SU-DHL-6 (cell line): ENCODE measurements around the gene ALKBH5.

Source experiments
- H2AFZ ChIP-seq: fragments of 200-600 bp; sonication (generic); 2 replicates; pipeline ENCODE4 v1.6.1; 2014; ENCODE audit warnings: low read depth, mild to moderate bottlenecking, moderate library complexity, mixed read lengths, antibody characterized with exemption, low read length; ENCODE audit not compliant: severe bottlenecking
- H3F3A ChIP-seq: fragments of 200-600 bp; shearing (Covaris generic); 2 replicates; pipeline ENCODE4 v1.6.0; 2016; ENCODE audit warnings: antibody characterized with exemption, mild to moderate bottlenecking; ENCODE audit not compliant: insufficient read depth
- H3K27ac ChIP-seq: fragments of 200-600 bp; sonication (generic); 2 replicates; pipeline ENCODE4 v1.5.1; 2016; ENCODE audit warnings: low read depth, mild to moderate bottlenecking, low read length, moderate library complexity, mixed read lengths
- H3K27me3 ChIP-seq: fragments of 200-600 bp; sonication (generic), shearing (Covaris generic); 2 replicates; pipeline ENCODE4 v1.6.0; 2014; ENCODE audit warnings: mild to moderate bottlenecking, low read length
- H3K36me3 ChIP-seq: fragments of 200-600 bp; sonication (generic); 2 replicates; pipeline ENCODE4 v1.6.1; 2014; ENCODE audit warnings: mild to moderate bottlenecking, low read length, mixed read lengths
- H3K4me2 ChIP-seq: fragments of 300-600, 200-600 bp; shearing (Covaris generic), sonication (generic); 2 replicates; pipeline ENCODE4 v1.6.0; 2014; ENCODE audit warnings: low read length, low read depth, mild to moderate bottlenecking; ENCODE audit not compliant: poor library complexity, severe bottlenecking
- H3K4me3 ChIP-seq: fragments of 200-600 bp; sonication (generic); 2 replicates; pipeline ENCODE4 v1.5.1; 2014; ENCODE audit warnings: antibody characterized with exemption, low read length, mild to moderate bottlenecking, mixed read lengths; ENCODE audit not compliant: insufficient read depth, poor library complexity, severe bottlenecking
- H3K79me2 ChIP-seq: fragments of 200-600 bp; sonication (generic); 2 replicates; pipeline ENCODE4 v1.6.1; 2014; ENCODE audit warnings: mild to moderate bottlenecking, low read length, moderate library complexity; ENCODE audit not compliant: insufficient read depth
- H3K9ac ChIP-seq: fragments of 200-600 bp; sonication (generic); 2 replicates; pipeline ENCODE4 v1.7.0; 2014; ENCODE audit warnings: mild to moderate bottlenecking, low read length
- H3K9me2 ChIP-seq: fragments of 200-600 bp; sonication (generic); replicated peaks from 2 replicates; pipeline ENCODE4 v1.6.1; 2014; ENCODE audit warnings: low read length; ENCODE audit not compliant: insufficient read depth
- H3K9me3 ChIP-seq: fragments of 200-600 bp; sonication (generic); 2 replicates; pipeline ENCODE4 v1.6.1; 2014; ENCODE audit warnings: low read length, mixed read lengths; ENCODE audit not compliant: insufficient read depth
- H4K20me1 ChIP-seq: fragments of 200-600 bp; sonication (generic); 2 replicates; pipeline ENCODE4 v1.6.1; 2014; ENCODE audit warnings: low read depth, mild to moderate bottlenecking, antibody characterized with exemption, low read length, moderate library complexity, mixed read lengths
- EZH2phosphoT487 ChIP-seq: fragments of 200-600 bp; sonication (generic), shearing (Covaris generic); conservative IDR thresholded peaks from 2 replicates; pipeline ENCODE4 v1.6.1; 2018; ENCODE audit warnings: mild to moderate bottlenecking, antibody characterized with exemption, low read length, moderate library complexity, mixed read lengths
- TF ChIP-seq, protein P1 (sequence below): fragments of 200-600 bp; sonication (generic); IDR thresholded peaks from one replicate; pipeline ENCODE4 v1.5.1; 2017; ENCODE audit warnings: antibody characterized with exemption, mild to moderate bottlenecking, low read length, moderate library complexity; ENCODE audit not compliant: insufficient read depth, poor library complexity, severe bottlenecking

Gene ALKBH5

DNA sequence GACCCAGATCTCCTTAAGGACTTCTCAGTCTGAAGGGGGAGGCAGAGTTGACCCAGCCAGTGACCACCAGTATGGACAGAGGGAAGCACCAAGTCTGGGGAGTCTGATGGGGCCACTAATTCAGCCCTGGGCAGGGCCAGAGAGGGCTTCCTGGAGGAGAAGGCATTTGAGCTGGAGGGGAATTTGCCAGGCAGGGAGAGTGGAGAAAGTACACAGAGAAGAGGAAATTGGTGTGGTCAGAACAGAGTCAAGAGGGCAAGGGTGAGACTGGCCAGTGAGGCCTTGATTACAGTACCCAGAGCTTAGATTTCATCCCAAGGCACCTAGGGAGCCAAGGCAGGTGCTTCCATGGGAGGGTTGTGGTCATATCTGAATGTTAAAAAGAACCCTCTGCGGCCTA, 38.8 kb upstream of the ALKBH5 start:
- H3K9me3 ChIP-seq: no peaks in the 10 kb centered on the region
- no peak overlapping the region for H3K4me3 ChIP-seq
- no peaks in the 10 kb centered on the region for H3K27me3 ChIP-seq
- H3K9ac ChIP-seq: no peak overlapping the region
- no peaks in the 10 kb centered on the region for H3K79me2 ChIP-seq
- no peak overlapping the region for H2AFZ ChIP-seq
- no peaks in the 10 kb centered on the region for H4K20me1 ChIP-seq
- no peak overlapping the region for H3K27ac ChIP-seq
- H3F3A ChIP-seq: no peaks in the 10 kb centered on the region
- TF ChIP-seq, protein P1, sequence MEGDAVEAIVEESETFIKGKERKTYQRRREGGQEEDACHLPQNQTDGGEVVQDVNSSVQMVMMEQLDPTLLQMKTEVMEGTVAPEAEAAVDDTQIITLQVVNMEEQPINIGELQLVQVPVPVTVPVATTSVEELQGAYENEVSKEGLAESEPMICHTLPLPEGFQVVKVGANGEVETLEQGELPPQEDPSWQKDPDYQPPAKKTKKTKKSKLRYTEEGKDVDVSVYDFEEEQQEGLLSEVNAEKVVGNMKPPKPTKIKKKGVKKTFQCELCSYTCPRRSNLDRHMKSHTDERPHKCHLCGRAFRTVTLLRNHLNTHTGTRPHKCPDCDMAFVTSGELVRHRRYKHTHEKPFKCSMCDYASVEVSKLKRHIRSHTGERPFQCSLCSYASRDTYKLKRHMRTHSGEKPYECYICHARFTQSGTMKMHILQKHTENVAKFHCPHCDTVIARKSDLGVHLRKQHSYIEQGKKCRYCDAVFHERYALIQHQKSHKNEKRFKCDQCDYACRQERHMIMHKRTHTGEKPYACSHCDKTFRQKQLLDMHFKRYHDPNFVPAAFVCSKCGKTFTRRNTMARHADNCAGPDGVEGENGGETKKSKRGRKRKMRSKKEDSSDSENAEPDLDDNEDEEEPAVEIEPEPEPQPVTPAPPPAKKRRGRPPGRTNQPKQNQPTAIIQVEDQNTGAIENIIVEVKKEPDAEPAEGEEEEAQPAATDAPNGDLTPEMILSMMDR: no peak
- no peak for TF ChIP-seq EZH2phosphoT487
- no peaks in the 10 kb centered on the region for H3K36me3 ChIP-seq
- no peak overlapping the region for H3K4me2 ChIP-seq
- H3K9me2 ChIP-seq: no peaks in the 10 kb centered on the region

DNA sequence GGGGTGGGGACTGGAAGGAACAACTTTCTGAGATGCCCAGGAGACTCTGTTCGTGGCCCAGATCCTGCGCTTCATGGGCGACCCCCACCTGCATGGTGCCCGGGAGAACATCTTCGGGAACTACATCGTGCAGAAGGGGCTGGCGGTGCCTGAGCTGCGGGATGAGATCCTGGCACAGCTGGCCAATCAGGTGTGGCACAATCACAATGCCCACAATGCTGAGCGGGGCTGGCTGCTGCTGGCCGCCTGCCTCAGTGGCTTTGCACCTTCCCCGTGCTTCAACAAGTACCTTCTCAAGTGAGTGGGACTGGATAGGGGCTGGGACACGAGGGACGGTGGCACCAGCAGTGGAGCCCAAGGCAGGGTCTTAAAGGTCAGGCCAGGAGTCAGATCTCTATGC, 37.8 kb upstream of the ALKBH5 start:
- TF ChIP-seq EZH2phosphoT487: no peak
- TF ChIP-seq, protein P1: no peak
- H3K9me3 ChIP-seq: no peaks in the 10 kb centered on the region
- H4K20me1 ChIP-seq: no peaks in the 10 kb centered on the region

DNA sequence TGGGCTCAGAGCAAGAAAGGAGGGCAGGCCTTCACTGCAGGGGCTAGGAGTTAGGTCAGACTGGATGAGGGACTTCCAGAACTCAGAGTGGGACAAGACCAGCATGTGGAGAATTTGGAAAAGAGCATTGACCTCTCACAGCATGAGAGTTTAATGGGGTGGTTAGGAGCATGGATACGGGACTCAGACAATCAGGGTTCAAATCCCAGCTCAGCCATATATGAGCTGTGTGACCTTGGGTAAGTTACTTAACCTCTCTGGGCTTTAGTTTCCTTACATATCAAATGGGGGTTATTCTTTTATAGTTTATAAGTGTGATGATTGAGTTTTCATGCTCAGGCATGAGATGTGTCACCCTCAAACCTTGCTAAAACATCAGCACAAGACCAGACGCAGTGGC, 37.4 kb upstream of the ALKBH5 start:
- Histone ChIP-seq H3K9ac (no peak overlapping the region), H3K27me3 (no peaks in the 10 kb centered on the region), H3F3A (no peaks in the 10 kb centered on the region), H4K20me1 (no peaks in the 10 kb centered on the region), H3K9me3 (no peaks in the 10 kb centered on the region), H3K36me3 (no peaks in the 10 kb centered on the region), H3K79me2 (no peaks in the 10 kb centered on the region), H3K4me3 (no peak overlapping the region), H2AFZ (no peak overlapping the region), H3K4me2 (no peak overlapping the region), H3K9me2 (no peaks in the 10 kb centered on the region), H3K27ac (no peak overlapping the region)
- no peak for TF ChIP-seq EZH2phosphoT487
- TF ChIP-seq, protein P1: no peak

More for the DNA sequence above, 37.8 kb upstream of the ALKBH5 start:
- Histone ChIP-seq H3K9ac (no peak overlapping the region), H3K4me2 (no peak overlapping the region), H2AFZ (no peak overlapping the region), H3K9me2 (no peaks in the 10 kb centered on the region), H3F3A (no peaks in the 10 kb centered on the region), H3K27me3 (no peaks in the 10 kb centered on the region), H3K79me2 (no peaks in the 10 kb centered on the region), H3K27ac (no peak overlapping the region), H3K36me3 (no peaks in the 10 kb centered on the region), H3K4me3 (no peak overlapping the region)

DNA sequence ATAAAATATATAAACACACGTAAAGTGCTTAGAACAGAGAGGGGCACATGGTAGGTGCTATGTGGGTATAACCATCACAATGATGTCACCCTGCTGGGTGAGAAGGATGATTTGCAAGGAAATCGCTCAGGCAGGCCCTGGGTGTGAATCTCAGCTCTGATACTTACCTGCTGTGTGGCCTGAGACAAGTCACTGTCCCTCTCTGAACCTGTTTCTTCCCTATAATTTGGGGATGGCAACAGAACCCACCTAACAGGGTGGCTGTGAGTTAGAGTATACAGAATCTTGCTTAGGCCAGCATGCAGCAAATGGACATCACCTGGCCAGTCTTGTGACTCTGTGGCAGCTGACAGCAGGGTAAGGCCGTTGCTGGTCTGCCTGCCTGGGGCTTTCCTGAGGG, 36.6 kb upstream of the ALKBH5 start:
- H3K4me2 ChIP-seq: no peak overlapping the region
- H2AFZ ChIP-seq: no peak overlapping the region

More for the DNA sequence above, 36.6 kb upstream of the ALKBH5 start:
- Histone ChIP-seq H3K9ac (no peak overlapping the region), H3K27me3 (no peaks in the 10 kb centered on the region), H3F3A (no peaks in the 10 kb centered on the region), H3K79me2 (no peaks in the 10 kb centered on the region), H3K9me2 (no peaks in the 10 kb centered on the region), H4K20me1 (no peaks in the 10 kb centered on the region), H3K27ac (no peak overlapping the region), H3K4me3 (no peak overlapping the region), H3K36me3 (no peaks in the 10 kb centered on the region), H3K9me3 (no peaks in the 10 kb centered on the region)
- no peak for TF ChIP-seq EZH2phosphoT487
